ENCODE results near the gene AASDHPPT.

GRCh38 chr11:106087815-106088435, 10.5 kb downstream of the AASDHPPT start:
- TF ChIP-seq CTCF (conservative IDR thresholded peaks at IDR 0.05 in 1 of 2, IDR thresholded peaks at IDR 0.05 in 1 of 2; ENCODE audit: extremely low read depth in 1 of 2, insufficient read depth in 1 of 2, low read depth in 1 of 2, low read length in 2 of 2) (peak; percentile 87 to 94), EZH2 (IDR thresholded peaks at IDR 0.05; ENCODE audit: borderline replicate concordance, low read length) (no peak)

Measured in mammary epithelial cell (primary cell).